ENCODE results near the gene DOK5.

The DOK5 gene

GRCh38 chr20:54565255-54565654, 89.9 kb downstream of the DOK5 start:
- no peak for DNase-seq

- no peak for DNase-seq
These were observed 90.8 kb downstream of the DOK5 start for GRCh38 chr20:54566031-54566688.

DNA sequence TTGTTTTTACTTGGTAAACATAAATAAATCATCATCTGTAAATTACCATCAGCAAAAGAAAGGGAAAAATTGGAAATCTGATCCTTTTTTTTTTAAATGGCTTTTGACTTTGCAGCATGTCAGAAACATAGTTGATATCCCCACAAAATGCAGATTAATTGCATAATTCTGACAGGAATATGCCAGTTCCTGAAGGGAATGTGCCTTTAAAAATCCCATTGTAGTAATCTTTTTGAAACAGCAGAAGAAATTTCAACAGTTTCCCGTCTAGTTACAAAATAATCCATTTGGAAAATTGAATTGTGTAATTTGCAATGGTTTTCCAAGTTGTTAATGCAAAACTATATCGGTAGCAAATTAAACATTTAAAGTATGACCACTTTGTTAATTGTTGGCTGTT, 95.2 kb downstream of the DOK5 start:
- DNase-seq, result no peak

GRCh38 chr20:54572665-54573435, 97.5 kb downstream of the DOK5 start:
- DNase-seq, result no peak

- no peak for DNase-seq
These were observed 98.4 kb downstream of the DOK5 start for GRCh38 chr20:54573838-54574237.

DNA sequence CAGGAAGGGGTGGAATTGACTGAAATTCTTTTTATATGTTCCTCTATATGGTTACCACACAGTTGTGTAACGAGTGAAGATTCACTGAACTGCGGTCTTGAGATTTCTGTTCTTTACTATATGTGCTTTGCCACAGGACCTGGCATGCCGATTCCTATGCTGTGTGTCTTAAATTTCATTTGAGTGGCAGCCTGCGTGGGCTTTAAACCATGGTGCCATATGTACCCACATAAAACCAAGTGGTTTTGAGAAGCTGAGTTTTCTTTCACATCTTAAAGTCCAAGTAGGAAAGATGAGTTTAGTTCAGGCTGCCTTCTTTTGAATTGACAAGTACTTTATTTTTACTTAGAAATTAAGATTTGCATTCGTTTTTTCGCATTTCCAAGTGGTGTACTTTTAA, 101.1 kb downstream of the DOK5 start:
- no peak for DNase-seq

GRCh38 chr20:54577637-54578036, 102.2 kb downstream of the DOK5 start:
- DNase-seq, result no peak

DNA sequence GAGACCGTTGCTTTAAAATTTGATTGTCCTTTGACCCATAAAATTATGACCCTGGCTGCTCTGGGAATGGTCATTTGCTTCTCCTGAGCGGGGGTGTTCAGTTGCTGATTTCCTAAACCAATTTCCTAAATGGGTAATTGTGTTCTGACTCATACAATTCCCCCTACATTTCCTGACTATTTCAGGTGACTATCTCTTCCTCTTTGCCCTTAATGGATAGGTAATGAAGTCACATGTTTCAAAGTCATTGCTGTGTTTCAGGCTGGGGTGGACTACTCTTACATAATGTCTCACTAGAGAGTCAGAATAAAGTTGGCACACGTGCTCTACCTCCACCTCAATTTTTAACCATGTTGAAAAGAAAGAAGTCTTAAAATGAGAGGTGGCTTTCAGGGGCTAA, 109.8 kb downstream of the DOK5 start:
- no peak for DNase-seq

DNA sequence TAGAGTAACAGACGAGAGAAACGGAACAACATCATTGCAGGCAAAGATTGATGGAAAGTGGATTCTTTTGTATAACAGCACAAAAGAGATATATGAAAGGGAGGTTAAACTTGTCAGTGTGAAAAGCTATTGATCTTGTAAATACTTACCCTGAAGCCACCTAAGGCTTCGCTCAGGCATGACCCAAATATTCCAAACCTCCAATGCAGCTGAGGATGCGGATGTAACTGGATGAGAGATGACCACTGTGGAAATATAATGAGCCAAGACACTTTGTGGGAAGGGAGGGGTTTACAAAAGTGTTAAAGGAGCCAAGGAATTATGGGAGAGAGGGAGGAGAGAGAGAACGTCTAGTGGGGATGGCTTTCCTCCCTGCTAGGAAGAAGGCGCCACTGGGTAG, 112.0 kb downstream of the DOK5 start:
- no peak for DNase-seq

- no peak for DNase-seq
These were observed 114.1 kb downstream of the DOK5 start for GRCh38 chr20:54589402-54590030.

DNA sequence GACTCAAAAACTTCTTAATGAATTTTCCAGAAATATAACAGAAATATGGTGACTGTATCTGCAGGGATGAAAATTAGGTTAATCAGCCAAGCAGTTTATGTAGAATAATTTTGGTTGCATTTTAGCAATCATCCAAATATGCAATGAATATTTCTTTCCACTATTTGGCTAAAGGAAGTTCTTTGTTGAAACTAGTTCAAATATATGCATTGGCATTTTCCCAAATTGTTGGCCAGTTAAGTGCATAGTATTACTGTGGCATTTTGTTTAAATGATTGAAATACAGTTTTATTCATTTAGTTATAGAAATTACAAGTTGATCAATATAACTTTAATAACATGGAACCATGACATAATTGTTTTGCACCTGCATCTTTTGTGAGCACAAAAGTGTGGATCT, 115.5 kb downstream of the DOK5 start:
- DNase-seq, result no peak

- no peak for DNase-seq
These were observed 121.3 kb downstream of the DOK5 start for GRCh38 chr20:54596651-54597050.

GRCh38 chr20:54598352-54598751, 123.0 kb downstream of the DOK5 start:
- DNase-seq, result no peak

- no peak for DNase-seq
These were observed 125.2 kb downstream of the DOK5 start for GRCh38 chr20:54600634-54601033.

DNA sequence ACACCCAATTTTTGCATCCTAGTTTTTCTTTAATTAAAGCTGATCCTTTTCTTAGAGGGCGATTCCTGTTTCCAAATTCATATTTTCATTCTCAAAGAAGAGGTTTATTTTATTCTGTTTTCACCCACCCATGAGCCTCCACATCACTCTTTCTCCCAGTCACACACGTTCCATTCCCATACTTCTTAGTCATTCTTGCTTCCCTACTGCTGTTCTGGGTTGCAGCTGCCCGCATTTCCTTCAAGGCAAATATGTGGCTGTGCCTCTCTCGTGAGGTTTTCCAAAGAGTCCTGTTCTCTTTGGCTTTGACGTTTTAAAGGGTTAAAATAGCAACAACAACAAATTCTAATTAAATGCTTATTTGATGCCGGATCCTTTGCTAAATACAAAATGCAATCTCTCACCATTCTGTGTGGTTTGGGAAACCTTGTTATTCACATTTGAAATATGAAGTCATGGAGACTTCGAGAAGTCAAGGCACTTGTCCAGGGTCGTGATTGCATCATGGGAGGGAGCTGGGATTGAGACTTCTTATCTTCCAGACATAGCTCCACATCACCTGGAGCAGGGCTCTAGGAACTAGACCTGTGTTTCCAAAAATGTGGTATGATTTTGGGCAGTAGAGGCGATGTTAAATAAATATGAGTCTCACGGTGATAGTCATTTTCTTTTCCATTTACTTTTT, 126.6 kb downstream of the DOK5 start:
- DNase-seq, result no peak

DNA sequence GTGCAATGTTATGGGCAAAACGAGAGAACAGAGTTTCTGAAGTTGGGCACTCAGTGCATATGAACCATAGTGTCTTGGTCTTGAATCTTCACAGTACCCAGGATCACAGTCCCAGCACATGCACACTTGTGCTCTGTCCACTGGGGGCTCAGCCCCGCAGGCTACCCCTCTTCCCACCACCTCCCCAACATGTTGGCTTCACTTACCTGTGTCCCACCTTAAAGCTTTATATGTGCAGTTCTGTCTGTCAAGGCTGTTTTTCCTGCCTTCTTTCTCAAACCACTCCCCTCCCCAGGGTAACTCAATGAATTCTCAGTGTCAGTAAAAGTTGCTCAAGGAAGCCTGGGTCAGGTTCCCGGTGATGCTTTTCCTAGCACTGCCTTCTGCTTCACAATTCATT, 129.9 kb downstream of the DOK5 start:
- no peak for DNase-seq

DNA sequence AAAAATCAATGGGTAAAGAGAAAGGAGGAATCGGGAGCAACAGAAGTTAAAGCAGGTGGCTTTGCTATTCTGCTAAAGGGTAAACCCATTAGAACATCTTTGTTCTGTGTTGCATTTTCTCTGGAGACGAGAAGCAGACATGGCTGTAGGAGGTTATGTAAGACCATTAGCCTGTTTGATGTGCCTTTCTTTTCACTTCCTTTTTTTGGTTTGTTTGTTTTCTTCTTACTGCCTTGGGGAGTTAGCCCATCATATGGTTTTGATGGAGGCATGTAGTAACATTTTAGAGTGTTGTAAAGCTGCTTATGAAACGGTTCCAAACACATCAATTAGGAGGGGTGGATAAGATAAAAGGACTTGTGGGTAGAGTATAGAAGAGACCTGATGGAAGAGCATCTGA, 131.0 kb downstream of the DOK5 start:
- DNase-seq, result no peak

GRCh38 chr20:54608039-54608745, 132.8 kb downstream of the DOK5 start:
- no peak for DNase-seq

DNA sequence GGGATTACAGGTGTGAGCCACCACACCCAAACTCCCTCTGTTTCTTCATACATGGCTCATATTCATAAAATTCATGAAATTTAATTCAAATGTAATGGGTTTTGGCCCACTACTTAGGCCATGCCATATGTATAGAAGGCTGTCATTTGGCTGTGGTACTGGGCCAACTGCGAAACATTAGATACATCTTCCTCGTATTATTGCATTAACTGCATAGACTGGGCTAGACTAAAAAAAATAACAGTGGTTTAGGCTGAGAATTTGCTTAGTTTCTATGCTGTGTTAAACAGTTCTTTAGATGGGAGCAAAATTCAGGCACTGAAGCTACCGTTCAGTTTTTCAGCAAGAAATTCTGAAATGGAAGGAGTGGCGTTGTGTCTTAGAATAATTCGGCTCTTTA, 133.6 kb downstream of the DOK5 start:
- no peak for DNase-seq

GRCh38 chr20:54611708-54612412, 136.5 kb downstream of the DOK5 start:
- DNase-seq, result peak; percentile 52

- no peak for DNase-seq
These were observed 143.0 kb downstream of the DOK5 start for GRCh38 chr20:54618412-54618811.

GRCh38 chr20:54619181-54619580, 143.8 kb downstream of the DOK5 start:
- peak; percentile 37 for DNase-seq
